ENCODE measurements around the gene MEGF6.

The MEGF6 gene

GRCh38 chr1:3570066-3570986 is 41.0 kb downstream of the MEGF6 start:
- no peak for DNase-seq (ENCODE audit: low read depth)

DNA sequence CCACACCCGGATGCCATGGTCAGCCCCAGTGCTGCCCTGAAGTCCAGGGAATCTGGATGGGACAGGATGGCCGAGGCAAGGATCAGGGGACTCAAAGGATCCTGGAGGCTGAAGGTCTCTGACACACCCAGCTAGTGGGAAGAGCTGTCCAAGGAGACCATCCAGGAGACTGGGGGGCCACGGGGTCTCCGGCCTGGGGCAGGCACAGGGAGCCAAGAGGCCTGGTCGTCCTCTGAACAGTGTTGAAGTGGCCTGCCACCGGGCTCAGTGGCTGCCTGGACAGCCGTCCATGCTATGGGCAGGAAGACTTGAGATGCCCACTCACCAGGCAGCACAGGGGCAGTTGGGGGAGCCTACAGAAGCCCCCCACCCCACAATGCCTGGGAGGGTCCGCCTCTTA is 41.9 kb downstream of the MEGF6 start:
- no peak for DNase-seq (ENCODE audit: low read depth)

GRCh38 chr1:3568815-3569435 is 42.4 kb downstream of the MEGF6 start:
- DNase-seq (ENCODE audit: low read depth) = no peak

- no peak for DNase-seq (ENCODE audit: low read depth)
Measured at GRCh38 chr1:3566951-3567804, 44.1 kb downstream of the MEGF6 start.

- no peak for DNase-seq (ENCODE audit: low read depth)
Measured at GRCh38 chr1:3566003-3566885, 45.1 kb downstream of the MEGF6 start.

DNA sequence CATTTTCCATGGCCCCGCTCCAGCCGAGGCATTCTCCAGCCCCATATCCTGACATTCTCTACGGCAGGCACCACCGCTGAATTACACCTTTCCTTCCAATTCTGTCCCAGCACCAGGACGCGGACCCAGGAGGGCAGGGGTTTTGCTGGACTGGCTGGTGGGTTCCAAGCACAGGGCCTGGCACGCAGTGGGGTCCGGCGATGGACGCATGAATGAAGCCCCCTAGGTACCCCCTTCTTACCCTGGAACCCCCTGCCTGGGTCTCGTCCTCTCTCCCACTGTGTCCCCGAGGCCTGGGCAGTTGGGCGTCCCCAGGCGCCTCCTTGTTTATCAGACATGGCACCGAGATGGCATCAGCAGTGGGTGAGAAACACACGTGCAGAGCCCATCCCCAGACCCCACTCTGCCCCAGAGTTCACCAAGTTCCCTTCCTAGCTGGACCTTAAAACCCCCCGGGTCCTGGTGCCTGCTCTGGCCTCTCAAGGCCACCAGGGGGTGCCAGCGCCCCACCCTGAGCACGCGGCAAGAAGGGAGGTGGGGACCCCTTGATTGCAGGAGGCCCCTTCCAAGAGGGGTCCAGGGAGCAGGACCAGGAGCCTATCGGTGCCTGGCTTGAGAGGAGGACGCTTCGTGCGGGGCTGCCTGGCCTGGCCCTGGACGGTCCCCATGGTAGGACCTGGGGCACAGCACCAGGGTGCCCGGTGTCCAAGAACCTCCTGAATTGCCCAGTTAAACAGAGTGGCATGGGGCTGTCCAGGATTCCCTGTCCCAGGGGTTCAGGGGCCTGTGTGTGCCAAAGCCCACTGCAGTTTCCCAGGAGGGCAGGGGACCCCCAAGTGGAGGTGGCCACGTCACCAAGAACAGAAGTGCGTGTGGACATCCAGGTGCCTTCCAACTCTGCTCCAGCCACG is 46.1 kb downstream of the MEGF6 start:
- DNase-seq (ENCODE audit: low read depth) = no peak

DNA sequence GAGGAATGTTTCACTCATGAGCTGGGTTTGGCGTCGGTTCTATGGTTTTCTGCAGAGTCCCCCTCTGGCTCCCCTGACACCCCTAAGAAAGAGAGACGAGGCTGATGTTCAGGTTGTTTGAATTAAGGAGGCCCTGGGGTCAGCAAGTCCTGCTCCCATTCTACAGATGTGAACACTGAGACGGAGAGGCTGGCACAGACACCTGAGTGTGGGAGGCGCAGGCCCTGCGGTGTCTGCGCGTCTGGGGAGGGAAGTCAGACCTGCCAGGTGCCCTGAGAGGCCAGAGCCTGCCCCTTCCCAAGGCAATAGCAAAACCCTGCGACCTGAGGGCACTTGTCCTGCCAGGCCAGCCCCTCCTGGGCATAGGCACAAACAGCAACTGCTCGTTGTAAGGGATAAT is 47.7 kb downstream of the MEGF6 start:
- DNase-seq (ENCODE audit: low read depth) = no peak

DNA sequence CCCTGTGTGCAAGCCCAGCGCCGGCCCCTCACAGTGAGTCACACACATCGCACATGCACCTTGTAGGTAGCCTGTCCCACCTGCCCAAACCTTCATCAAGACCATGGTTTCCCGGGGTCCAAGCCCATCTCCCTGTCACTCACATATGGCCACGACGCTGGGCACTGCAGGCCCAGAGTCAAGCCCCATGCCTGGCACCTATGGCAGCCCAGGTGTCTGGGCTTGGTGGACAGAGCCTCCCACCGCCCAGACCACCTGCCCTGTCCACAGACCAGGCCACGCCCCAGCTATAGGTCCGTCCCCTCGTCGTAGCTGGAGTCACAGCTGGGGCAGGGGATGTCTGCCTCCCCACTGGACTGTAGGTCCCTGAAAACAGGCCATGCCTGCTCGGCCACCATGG is 48.2 kb downstream of the MEGF6 start:
- DNase-seq (ENCODE audit: low read depth) = no peak

- no peak for DNase-seq (ENCODE audit: low read depth)
Measured at GRCh38 chr1:3562712-3563111, 48.6 kb downstream of the MEGF6 start.

GRCh38 chr1:3561702-3562101 is 49.6 kb downstream of the MEGF6 start:
- DNase-seq (ENCODE audit: low read depth) = no peak

- DNase-seq (ENCODE audit: low read depth) = no peak
Measured at GRCh38 chr1:3560981-3561380, 50.3 kb downstream of the MEGF6 start.

DNA sequence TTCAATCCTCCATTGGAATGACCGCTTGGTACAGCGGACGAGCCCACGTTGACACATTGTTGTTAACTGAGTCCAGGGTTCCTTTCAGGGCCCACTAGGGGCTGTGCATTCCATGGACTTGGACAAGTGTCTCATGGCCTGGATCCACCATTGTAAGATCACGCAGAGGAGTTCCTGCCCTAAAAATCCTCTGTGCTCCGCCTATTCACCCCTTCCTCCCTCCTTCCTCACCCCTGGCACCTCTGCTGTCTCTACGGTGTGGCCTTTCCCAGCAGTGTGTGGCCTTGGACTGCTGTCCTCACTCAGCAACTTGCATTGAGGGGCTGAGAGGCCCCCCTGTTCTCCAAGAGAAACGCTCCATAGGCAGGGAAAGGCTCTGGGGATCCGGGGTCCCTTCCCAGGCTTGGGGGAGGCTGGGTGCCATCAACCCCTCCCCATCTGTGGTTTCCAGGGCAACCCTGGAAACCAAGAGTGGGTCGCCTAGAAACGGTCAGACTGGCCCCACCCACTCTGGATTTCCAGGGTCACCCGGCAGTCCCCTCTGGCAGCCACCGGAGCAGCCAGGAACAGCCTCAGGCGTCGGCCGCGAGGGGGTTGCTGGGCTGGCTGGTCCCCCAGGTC is 50.9 kb downstream of the MEGF6 start:
- no peak for DNase-seq (ENCODE audit: low read depth)

- no peak for DNase-seq (ENCODE audit: low read depth)
Measured at GRCh38 chr1:3558036-3558726, 53.1 kb downstream of the MEGF6 start.

DNA sequence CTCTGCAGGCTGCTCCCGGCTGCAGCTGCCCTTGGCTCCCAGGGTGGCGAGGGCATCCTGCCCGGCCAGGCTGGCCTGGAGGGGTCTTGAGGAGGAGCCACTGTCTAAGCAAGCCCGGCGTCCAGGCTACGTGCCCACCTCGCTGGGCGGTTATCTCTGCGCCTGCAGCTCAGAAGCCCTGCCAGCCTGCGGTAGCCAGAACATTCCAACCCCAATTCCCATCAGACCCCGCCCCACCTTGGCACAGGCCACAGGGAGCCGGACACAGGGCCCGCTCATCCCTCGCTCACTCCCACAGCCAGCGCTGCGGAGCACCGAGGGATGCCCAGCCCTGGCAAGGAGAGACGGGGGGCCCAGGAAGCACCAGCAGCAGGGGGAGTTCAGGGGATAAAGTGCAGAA is 53.9 kb downstream of the MEGF6 start:
- no peak for DNase-seq (ENCODE audit: low read depth)

DNA sequence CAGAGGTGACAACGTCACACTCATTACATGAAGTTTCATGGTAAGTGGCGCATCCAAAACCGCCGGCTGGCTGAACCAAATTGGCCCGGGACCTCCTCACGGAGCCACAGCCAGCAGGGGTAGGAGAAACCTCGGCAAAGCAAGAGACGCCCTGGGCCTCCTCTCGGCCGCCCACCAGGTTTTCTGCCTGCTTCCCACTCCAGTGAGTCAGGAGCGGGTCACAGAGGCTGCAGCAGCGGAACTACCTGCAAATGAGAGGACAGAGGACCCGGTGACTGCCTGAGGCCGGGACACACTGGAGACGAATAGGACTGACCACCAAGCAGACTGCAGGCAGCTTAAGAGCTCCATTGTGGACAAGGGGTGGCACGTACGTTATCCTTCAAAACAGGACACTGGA is 55.0 kb downstream of the MEGF6 start:
- no peak for DNase-seq (ENCODE audit: low read depth)

DNA sequence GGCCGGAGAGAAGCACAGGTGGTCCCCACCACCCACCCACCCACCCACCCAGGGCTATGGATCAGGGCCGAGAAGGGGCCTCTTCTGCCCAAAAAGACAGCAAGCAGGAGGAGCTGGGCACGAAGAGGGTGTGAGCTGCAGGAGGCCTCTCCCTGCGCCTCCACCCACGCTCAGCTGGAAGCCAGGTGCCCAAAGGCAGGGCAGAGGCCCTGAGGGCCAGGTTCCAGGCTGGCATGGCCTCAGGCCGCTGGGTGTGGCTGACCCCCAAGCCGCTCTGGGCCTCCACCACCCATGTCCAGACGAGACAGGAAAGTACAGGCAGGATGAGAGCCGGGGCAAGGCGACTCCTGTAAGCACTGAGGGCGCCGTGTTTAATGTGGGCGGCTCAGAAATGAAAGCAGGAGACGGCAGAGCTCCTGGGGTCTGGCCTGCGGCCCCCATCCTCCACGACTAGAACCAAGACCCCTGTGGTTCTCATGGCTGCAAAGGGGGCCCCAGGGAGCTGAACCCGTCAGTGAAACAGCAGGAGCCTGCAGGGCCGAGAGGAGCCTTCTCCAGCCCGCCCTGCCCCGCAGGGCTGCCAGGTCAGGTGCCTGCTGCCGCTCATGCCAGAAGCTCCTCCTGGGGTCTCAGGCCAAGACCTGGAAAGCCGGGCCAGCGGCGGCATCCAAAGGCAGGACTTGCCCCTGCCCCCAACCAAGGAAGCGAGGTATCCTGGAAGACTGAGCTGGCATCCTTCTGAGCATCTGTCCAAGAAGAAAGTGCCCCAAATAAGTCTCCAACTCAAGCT is 56.0 kb downstream of the MEGF6 start:
- DNase-seq (ENCODE audit: low read depth) = no peak

DNA sequence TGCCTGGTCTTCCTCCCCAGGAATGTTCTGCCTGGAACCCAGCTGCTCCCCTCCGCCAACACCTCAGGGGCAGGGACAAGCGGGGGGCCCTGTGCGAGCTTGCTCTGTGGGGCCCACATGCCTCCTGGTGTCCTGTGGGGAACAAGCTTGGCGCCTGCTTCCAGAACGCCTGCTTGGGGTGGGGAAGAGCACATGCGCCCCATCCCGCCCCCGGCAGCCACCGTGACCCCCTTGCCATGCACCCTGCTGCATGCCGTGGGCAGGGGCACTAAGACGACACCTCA is 57.4 kb downstream of the MEGF6 start:
- DNase-seq (ENCODE audit: low read depth) = no peak

GRCh38 chr1:3553166-3553939 is 58.0 kb downstream of the MEGF6 start:
- no peak for DNase-seq (ENCODE audit: low read depth)

All from stimulated activated CD8-positive, alpha-beta memory T cell treated with anti-CD3 and anti-CD28 coated beads, Interleukin-15, amount 100 ng/mL, for 1 hour (primary cell).